Lung (tissue), 12 donors: ENCODE results near the gene TRAPPC14. TPM values are rescaled to one million over a fixed set of nuclear protein-coding genes. Genes with fewer than 3 reads are reported as not detected.

Experiments used
- ATAC-seq: fragments of 200-7000 bp; cut with Tn5 transposase; one replicate; pipeline ENCODE4 v1.9.1; 2020; ENCODE audit warnings: moderate number of reproducible peaks; ENCODE audit not compliant: insufficient read depth, low FRiP score
- DNase-seq, 3 donors: peaks; one replicate each; pipeline ENCODE4 v3.0.0-alpha.2; 2013 to 2017
- H3K27ac ChIP-seq, 2 donors: one replicate each; pipeline ENCODE4 v1.5.1; 2013; ENCODE audit warnings: mild to moderate bottlenecking in 2 of 2, moderate library complexity in 2 of 2, control low read depth in 1 of 2, inconsistent platforms in 1 of 2, low read depth in 1 of 2, low read length in 1 of 2
- H3K27me3 ChIP-seq, 3 donors: one replicate each; pipeline ENCODE4 v1.5.1; 2013; ENCODE audit warnings: low read length in 2 of 3; ENCODE audit not compliant: control insufficient read depth in 3 of 3, insufficient read depth in 3 of 3
- H3K36me3 ChIP-seq, 4 donors: one replicate each; pipeline ENCODE4 v1.5.1; 2013; ENCODE audit warnings: low read length in 4 of 4, mild to moderate bottlenecking in 1 of 4, moderate library complexity in 1 of 4; ENCODE audit not compliant: control insufficient read depth in 4 of 4, insufficient read depth in 4 of 4
- H3K4me1 ChIP-seq, 5 donors: one replicate each; pipeline ENCODE4 v1.5.1; 2013; ENCODE audit warnings: low read length in 5 of 5, mild to moderate bottlenecking in 2 of 5, moderate library complexity in 1 of 5; ENCODE audit not compliant: control insufficient read depth in 5 of 5, insufficient read depth in 5 of 5
- H3K4me3 ChIP-seq: one replicate; pipeline ENCODE4 v1.5.1; 2013; ENCODE audit warnings: mild to moderate bottlenecking, control low read depth, moderate library complexity
- H3K9ac ChIP-seq, 2 donors: one replicate each; pipeline ENCODE4 v1.5.1; 2013; ENCODE audit warnings: low read length in 2 of 2, control low read depth in 1 of 2; ENCODE audit not compliant: insufficient read depth in 1 of 2
- H3K9me3 ChIP-seq, 4 donors: one replicate each; pipeline ENCODE4 v1.5.1; 2013; ENCODE audit warnings: low read length in 3 of 4, mild to moderate bottlenecking in 1 of 4, moderate library complexity in 1 of 4; ENCODE audit not compliant: control insufficient read depth in 4 of 4, insufficient read depth in 3 of 4
- CTCF ChIP-seq: IDR thresholded peaks from 2 replicates; pipeline ENCODE4 v1.5.1; 2012; ENCODE audit warnings: mild to moderate bottlenecking; ENCODE audit errors: control extremely low read depth, extremely low read depth
- WGBS, 2 donors: extraction: QIAGEN DNeasy Blood & Tissue Kit; methylation state at CpG; one replicate each; pipeline ENCODE4 v1.1.7; 2013; 5-methylcytosine and 5-hydroxymethylcytosine counted together
- polyA plus RNA-seq, 2 donors: library from polyadenylated mRNA; stranded (reverse); fragments of 200-250 nt; gene quantifications; one replicate each; pipeline ENCODE4 v1.2.1, GENCODE V29; 2013
- total RNA-seq, 2 donors: library from RNA; depleted of rRNA in 1 of 2; stranded (reverse); fragments of >200 nt in 1 of 2; gene quantifications; one replicate each; pipeline ENCODE4 v1.2.1, GENCODE V29; 2014 to 2021
- donor health status: control.
- donor health status: control.
- donor health status: Bipolar disorder and iron deficiency.
- donor health status: healthy.
- donor health status: DM: yes; HTN: yes; CAD: no.

The TRAPPC14 gene
- total and polyA plus RNA-seq, 4 donors: 9.8 to 27.9 (median 19.5) TPM

- ATAC-seq (no peak), DNase-seq (no peak)
- Histone ChIP-seq H3K27ac (no peak overlapping the region), H3K9ac (no peak overlapping the region), H3K4me1 (peaks cover 0 to 17% (median 0%) of the 10 kb centered on the region in 5 donors), H3K27me3 (no peaks in the 10 kb centered on the region), H3K4me3 (no peak overlapping the region), H3K36me3 (peaks cover 8 to 32% (median 16%) of the 10 kb centered on the region in 4 donors), H3K9me3 (no peaks in the 10 kb centered on the region)
- TF ChIP-seq CTCF: no peak
These were observed 6.1 kb downstream of the TRAPPC14 start for GRCh38 chr7:100152404-100152803.

GRCh38 chr7:100148559-100149328 is 9.8 kb downstream of the TRAPPC14 start, which contains the start of gene LAMTOR4:
TSS of gene LAMTOR4 (plus strand) at chr7:100148918. CDS start at chr7:100148973, 55 bp downstream.
- DNase-seq: peak; percentile 98 to 100 (median 99)
- Histone ChIP-seq H3K4me3 (peak within 1 kb of the TSS; percentile 66), H3K36me3 (peaks cover 0 to 6% (median 3%) of the 10 kb centered on the region in 4 donors), H3K9me3 (no peaks in the 10 kb centered on the region), H3K27me3 (no peaks in the 10 kb centered on the region), H3K4me1 (peaks cover 0 to 15% (median 0%) of the 10 kb centered on the region in 5 donors), H3K9ac (peak within 1 kb of the TSS; percentile 61 to 65), H3K27ac (peak within 1 kb of the TSS; percentile 78 to 82)
- no peak for TF ChIP-seq CTCF
- 0% methylated on average over 46 of the region's 46 CpGs for WGBS, 2 donors
- peak; percentile 98 for ATAC-seq

- H3K9ac ChIP-seq: peak overlapping the region; percentile 9 to 14
- DNase-seq (no peak), ATAC-seq (no peak)
- H3K9me3 ChIP-seq: no peaks in the 10 kb centered on the region
- H3K36me3 ChIP-seq: peaks cover 0 to 2% (median under 1%) of the 10 kb centered on the region in 4 donors
- peaks cover 0 to 15% (median 0%) of the 10 kb centered on the region in 5 donors for H3K4me1 ChIP-seq
- no peak for TF ChIP-seq CTCF
- peak overlapping the region; percentile 78 to 82 for H3K27ac ChIP-seq
- H3K27me3 ChIP-seq: no peaks in the 10 kb centered on the region
- H3K4me3 ChIP-seq: peak overlapping the region; percentile 17
- WGBS, 2 donors: 14 to 20% methylated on average over 14 of the region's 14 CpGs
These were observed 10.3 kb downstream of the TRAPPC14 start for GRCh38 chr7:100148225-100148558.
